Astrocyte of the hippocampus (primary cell): ENCODE measurements around the gene TRMT13.

Experiments used
- DNase-seq: peaks from one replicate; pipeline ENCODE4 v3.0.0; 2011; ENCODE audit warnings: low read depth, low spot score

The TRMT13 gene

GRCh38 chr1:100132566-100133477 is at the start of gene TRMT13, which contains the start of gene SASS6:
TRMT13 (plus strand) TSS chr1:100133163; CDS start chr1:100133169, 6 bp downstream.
SASS6 (minus strand) TSS chr1:100132930; CDS start chr1:100132814, 116 bp downstream.
- DNase-seq, result peak; percentile 99

GRCh38 chr1:100087396-100087795 is 45.6 kb upstream of the TRMT13 start:
- DNase-seq, result no peak

- DNase-seq, result no peak
Observed at GRCh38 chr1:100089082-100089481, 43.9 kb upstream of the TRMT13 start.

- no peak for DNase-seq
Observed at GRCh38 chr1:100090471-100090870, 42.5 kb upstream of the TRMT13 start.

- DNase-seq, result peak; percentile 56
Observed at GRCh38 chr1:100100202-100100601, 32.8 kb upstream of the TRMT13 start.

- DNase-seq, result no peak
Observed at GRCh38 chr1:100101564-100101963, 31.4 kb upstream of the TRMT13 start.

- DNase-seq, result no peak
Observed at GRCh38 chr1:100107696-100108095, 25.3 kb upstream of the TRMT13 start.

GRCh38 chr1:100109554-100110066 is 23.4 kb upstream of the TRMT13 start:
- no peak for DNase-seq

- no peak for DNase-seq
Observed at GRCh38 chr1:100115524-100115923, 17.4 kb upstream of the TRMT13 start.

- DNase-seq, result no peak
Observed at GRCh38 chr1:100122177-100122576, 10.8 kb upstream of the TRMT13 start.

GRCh38 chr1:100127226-100127625 is 5.7 kb upstream of the TRMT13 start:
- no peak for DNase-seq

GRCh38 chr1:100130552-100131077 is 2.3 kb upstream of the TRMT13 start:
- DNase-seq, result no peak

- DNase-seq, result no peak
Observed at GRCh38 chr1:100131623-100132022, 1.3 kb upstream of the TRMT13 start.

- peak; percentile 4 for DNase-seq
Observed at GRCh38 chr1:100134872-100135271, 1.9 kb downstream of the TRMT13 start.

- DNase-seq, result no peak
Observed at GRCh38 chr1:100137602-100138001, 4.6 kb downstream of the TRMT13 start.

- DNase-seq, result no peak
Observed at GRCh38 chr1:100141192-100141591, 8.2 kb downstream of the TRMT13 start.

GRCh38 chr1:100142343-100142742 is 9.4 kb downstream of the TRMT13 start:
- DNase-seq, result no peak

GRCh38 chr1:100145116-100145515 is 12.2 kb downstream of the TRMT13 start:
- no peak for DNase-seq

- no peak for DNase-seq
Observed at GRCh38 chr1:100146958-100147357, 14.0 kb downstream of the TRMT13 start.

GRCh38 chr1:100147875-100148274 is 14.9 kb downstream of the TRMT13 start:
- DNase-seq, result no peak

GRCh38 chr1:100151679-100152078 is 18.7 kb downstream of the TRMT13 start:
- DNase-seq, result no peak

GRCh38 chr1:100152271-100152670 is 19.3 kb downstream of the TRMT13 start:
- no peak for DNase-seq

GRCh38 chr1:100162881-100163280 is 29.9 kb downstream of the TRMT13 start:
- no peak for DNase-seq
